Glomerular visceral epithelial cell (primary cell): Measurements from ENCODE around the gene GAS1.

Experiments used
- DNase-seq: peaks from one replicate; pipeline ENCODE4 v3.0.0-alpha.2; 2016; ENCODE audit errors: extremely low spot score

Gene GAS1

DNA sequence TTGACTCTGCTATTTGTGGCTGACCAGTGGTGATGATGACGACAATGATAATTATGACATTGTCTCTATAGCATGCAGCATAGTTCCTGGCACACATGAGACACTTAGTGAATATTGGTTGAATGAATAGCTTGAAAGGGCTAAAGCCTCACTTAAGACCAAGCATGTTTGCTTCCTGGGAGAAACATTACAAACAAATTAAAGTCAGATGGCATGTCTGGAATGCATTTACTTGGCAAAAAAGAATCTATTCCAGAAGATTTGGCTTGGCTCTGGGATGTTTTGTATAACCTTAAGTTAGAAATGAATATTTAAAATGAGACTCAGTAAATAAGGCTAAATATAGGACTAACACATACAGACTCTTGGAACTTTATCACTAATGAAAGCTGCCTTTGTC lies 21.6 kb downstream of the GAS1 start:
- no peak for DNase-seq

DNA sequence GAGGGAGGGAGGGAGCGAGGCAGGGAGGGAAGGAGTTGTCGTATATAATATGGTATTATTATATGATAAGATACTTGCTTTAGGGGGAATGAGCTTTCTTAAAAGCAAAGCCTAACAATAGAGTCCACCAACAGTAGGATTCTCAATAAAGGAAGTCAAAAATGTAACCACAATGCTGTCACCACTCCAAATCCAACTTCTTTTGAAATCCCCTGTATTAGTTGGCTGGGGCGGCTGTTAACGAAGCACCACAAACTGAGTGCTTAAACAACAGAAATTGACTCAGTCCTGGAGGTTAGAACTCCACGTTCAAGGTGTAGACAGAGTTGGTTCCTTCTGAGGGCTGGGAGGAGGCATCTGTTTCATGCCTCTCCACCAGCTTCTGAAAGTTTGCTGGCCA lies 23.1 kb downstream of the GAS1 start:
- no peak for DNase-seq

DNA sequence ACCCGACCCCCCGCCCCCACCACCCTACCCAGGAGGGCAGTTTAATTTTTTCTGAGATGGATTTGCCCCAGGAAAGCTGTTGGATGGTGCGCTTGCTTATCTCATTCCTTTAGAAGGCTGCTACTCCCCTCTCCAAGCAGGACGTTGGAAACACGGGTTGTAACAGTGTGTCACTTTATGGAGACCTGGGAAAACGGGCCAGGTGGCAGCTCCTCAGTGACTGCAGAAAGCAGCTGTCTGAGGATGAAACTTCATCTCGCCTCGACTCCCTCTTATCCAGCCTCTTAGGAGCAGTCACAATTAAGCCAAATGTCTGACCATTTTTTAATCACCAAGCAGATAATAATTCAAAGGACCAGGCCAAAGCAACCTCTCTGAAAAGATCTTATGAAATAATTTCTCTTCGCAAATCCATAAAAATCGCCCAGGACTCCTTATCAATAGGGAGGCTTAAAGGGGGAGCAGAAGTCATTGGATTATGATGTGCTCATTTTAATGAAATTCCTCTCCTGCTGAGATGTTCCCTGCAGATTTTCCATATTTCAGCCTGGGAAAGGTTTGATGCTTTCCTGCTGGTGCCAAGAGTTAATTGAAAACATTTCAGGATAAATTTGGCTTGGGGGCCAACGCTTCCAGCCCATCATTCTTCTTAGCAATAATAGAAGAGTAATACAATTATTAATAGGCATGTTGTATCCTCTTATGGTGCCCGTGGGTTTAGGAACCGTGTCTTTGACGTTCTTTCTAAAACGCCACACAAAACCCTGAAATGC lies 26.0 kb downstream of the GAS1 start:
- no peak for DNase-seq

DNA sequence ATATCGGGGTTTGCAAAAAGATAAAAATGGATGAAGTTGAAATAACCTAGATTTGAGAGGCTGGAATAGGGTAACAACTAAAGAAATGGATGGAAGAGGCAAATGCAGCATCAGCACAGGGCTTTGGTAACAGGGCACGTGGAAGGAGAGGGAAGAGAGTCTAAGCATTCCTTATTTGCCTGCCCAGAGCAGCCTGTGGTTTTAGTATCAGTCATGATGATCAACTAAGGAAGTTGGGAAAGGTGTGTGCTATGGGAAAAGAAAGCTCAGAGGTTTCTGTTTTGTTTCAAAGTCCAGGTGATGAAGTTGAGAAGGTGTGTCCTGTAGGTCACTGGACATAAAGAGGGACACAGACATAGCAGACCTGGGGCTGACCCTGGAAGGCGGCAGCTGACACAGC lies 28.8 kb downstream of the GAS1 start:
- DNase-seq: no peak

DNA sequence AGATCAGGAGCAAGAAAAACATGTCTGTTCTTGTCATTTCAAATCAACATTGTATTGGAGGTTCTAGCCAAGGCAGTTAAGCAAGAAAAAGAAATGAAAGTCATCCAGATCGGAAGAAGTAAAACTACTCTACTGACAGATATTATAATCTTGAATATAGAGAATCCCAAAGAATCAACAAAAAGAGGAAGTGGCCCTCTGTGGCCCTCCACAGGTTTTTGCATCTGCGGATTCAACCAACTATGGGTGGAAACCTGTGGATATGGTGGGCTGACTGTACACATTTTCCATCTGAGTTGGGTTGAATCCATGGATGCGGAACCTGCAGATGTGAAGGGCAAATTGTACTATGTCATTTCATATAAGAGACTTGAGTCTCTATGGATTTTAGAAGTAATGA lies 35.1 kb downstream of the GAS1 start:
- DNase-seq: no peak

DNA sequence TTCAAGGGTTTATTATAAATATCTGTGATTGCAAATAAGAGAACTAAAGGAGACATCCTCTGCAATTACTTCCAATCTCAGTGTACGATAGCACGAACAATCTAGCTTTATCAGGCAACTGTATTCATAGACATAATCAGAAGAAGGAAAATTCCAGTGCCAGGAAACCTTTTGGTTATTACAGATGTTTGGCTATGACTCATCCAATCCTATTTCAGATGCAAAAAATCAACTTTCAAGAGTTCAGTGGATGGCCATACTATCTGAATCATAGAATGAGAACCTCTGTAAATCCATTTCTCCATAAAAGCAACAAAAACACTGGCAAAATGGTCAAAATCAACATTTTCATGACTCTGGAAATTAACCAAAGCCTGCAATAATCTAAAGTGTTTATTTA lies 37.9 kb downstream of the GAS1 start:
- no peak for DNase-seq

DNA sequence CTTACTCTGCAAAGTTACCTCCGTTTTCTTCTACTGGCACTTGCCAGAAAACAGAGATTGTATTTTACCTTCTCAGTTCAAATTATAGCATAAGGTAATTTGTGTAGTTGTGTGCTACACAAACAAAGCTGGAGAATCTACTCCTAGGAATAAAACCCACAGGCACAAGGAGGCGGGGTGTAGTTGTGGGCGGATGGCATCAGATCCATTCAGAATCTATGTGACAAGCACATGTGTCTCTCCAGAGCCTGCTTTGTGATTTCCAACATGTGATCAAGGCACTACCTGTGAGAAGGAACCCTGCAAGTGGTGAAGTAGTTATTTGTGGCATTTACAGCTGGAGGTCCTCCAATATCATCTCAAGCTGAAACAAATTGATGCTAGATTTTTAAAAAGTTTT lies 39.0 kb downstream of the GAS1 start:
- no peak for DNase-seq

DNA sequence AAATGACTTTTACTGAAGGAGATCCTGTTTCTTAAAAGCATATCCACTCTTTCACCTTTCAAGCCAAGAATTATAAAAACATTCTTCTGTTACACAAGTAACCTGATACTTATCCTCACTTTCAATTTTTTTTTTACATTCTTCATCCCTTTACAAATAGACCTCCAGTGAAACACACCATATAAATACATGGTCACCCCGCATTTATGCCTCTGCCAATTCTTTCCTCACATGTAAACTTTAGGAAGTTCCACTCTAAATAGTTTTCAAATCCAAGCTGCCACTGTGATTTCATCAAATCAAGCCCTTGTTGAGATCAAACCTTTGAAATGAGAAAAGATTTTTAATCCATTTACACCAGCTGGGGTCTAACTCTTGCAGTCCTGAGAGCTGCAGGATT lies 40.0 kb downstream of the GAS1 start:
- no peak for DNase-seq

DNA sequence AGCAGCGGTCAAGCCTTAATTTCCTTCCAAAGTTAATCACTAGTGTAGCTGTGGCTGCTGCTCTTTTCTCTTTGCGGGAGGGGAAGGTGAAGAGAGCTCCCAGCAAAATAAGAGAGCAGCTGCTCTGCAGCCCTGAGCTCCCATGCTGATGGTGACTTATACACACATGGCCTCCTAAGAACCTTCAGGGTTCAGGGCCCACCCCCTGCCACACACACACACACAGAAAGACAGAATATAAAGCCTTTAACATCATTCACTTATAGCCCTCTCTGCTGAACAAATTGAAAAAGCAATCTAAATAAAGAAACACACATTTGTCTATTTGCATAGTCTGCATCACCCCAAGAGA lies 43.6 kb downstream of the GAS1 start:
- DNase-seq: no peak

DNA sequence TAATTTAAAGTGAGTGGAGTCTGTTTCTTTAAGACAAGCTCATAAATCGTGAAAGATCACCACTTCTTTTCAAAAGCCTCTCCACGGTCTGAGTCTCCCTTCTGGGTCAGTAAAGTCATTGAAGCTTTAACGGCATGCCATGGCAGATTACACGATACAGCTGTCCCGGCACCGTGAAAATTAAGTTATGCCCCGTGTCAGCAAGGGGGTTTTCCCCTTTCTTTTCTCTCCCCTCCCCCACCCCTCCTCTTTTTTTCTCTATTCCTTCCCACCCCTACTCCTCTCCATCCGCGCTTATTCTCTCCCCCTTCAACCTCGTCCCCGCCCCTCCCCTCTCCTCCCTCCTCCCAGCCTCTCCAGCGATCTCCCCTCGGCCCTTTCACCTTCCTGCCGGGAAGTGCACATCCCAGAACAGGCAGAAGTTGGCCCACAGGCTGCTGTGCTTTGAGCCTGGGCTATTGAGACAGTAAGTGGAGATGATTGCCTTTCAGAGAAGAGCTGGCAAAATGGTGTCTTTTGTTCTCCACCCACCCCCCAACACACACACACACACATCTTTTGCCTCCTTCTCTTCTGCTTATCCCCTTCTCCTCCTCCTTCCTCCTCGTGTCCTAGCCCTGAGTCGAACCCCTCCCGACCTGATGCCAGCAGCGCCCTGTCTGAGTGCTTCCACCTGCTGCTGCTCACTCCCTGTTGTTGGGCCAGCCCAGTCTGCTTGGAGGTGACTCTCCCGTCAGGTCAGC lies 44.1 kb downstream of the GAS1 start:
- no peak for DNase-seq

DNA sequence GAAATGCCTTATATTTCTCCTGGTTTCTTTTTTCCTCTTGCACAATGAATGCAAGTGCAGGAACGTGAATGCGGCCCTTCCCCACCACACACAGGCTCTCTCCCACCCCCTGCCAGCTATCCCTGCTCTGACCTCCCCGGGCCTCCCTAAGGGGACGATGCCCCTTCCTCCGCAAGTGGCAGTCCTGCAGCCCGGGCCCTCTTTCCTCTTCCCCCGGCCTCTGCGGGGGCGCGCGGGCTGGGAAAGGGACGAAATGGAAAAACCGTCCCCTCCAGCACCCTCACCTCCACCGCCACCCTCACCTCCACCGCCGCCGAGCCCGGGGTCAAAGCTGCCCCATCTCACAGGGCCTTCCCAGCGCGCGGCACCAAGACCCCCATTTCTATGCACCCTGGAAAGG lies 44.7 kb downstream of the GAS1 start:
- DNase-seq: no peak

DNA sequence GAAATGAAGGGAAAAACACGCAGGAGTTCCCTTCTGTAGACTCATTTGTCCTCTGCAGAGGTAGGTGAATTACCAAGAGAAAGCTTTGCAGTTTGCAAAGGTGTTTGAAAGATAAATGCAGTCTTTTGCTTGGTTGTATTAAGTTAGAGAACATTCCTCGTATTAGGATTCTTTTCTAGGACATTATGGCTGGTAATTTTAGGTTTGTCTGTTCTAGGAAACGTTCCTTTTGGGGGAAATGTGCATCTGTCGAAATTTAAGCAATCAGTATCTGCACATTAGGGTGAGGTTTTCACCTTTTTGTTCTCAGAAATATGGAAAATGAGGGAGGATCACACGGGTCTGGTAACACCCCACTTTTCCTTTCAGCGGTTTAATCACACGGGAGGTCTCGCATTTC lies 45.1 kb downstream of the GAS1 start:
- DNase-seq: no peak

DNA sequence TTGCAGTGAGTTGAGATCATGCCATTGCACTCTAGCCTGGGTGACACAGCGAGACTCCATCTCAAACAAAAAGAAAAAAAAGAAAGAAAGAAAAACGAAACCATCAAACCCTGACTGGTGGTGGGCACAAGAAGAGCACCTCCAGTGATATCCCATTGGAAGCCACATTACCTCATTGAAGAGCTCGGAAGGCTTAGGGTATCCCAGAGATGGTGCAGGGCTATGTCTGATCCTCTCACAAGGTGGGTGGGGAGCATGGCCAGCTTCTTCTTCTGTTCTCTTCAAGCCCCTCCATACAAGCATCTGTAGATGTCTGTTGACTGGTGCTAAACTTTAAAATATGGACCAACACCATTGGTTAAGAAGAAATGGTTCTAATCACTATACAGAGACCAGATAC lies 45.8 kb downstream of the GAS1 start:
- DNase-seq: no peak
